Type B pancreatic cell (in vitro differentiated cells): ENCODE results near the gene NFKBIB. TPM values are rescaled to one million over a fixed set of nuclear protein-coding genes. Genes with fewer than 3 reads are reported as not detected.
"Not testable (repeated sequence)": the region's sequence is repeated elsewhere in the genome, so short reads cannot be mapped to it uniquely, and the experiment has no call there.

Experiments
- DNase-seq: peaks from one replicate; pipeline ENCODE4 v3.0.0; 2021; ENCODE audit warnings: mixed read lengths; ENCODE audit not compliant: unreplicated experiment; ENCODE audit errors: extremely low spot score
- H3K27ac Mint-ChIP-seq: 2 replicates; pipeline ENCODE4 v1.8.0; 2021; ENCODE audit warnings: mild to moderate bottlenecking, mixed read lengths
- H3K27me3 Mint-ChIP-seq: 2 replicates; pipeline ENCODE4 v1.8.0; 2021; ENCODE audit warnings: mixed read lengths
- H3K36me3 Mint-ChIP-seq: 2 replicates; pipeline ENCODE4 v1.8.0; 2021; ENCODE audit warnings: mixed read lengths
- H3K4me1 Mint-ChIP-seq: one replicate; pipeline ENCODE4 v1.8.0; 2021; ENCODE audit warnings: mixed read lengths; ENCODE audit not compliant: unreplicated experiment
- H3K4me3 Mint-ChIP-seq: 2 replicates; pipeline ENCODE4 v1.8.0; 2021; ENCODE audit warnings: mild to moderate bottlenecking, mixed read lengths
- H3K9me3 Mint-ChIP-seq: 2 replicates; pipeline ENCODE4 v1.8.0; 2021; ENCODE audit warnings: mixed read lengths
- total RNA-seq: library from RNA; stranded (reverse); gene quantifications from 2 replicates; pipeline ENCODE4 v1.2.1, GENCODE V29; 2021; ENCODE audit warnings: low replicate concordance
- TF ChIP-seq, protein P1 (sequence below): fragments of 200-600 bp; sonication (generic); conservative IDR thresholded peaks from 2 replicates; pipeline ENCODE4 v1.5.0; 2021; ENCODE audit warnings: antibody characterized with exemption, mild to moderate bottlenecking

NFKBIB gene
- total RNA-seq, 1 donor from 2014 or later = 13.7 TPM

GRCh38 chr19:38870612-38871011 lies 29.2 kb upstream of the NFKBIB start:
- DNase-seq = no peak
- no peak overlapping the region for H3K27ac Mint-ChIP-seq
- TF ChIP-seq, protein P1, sequence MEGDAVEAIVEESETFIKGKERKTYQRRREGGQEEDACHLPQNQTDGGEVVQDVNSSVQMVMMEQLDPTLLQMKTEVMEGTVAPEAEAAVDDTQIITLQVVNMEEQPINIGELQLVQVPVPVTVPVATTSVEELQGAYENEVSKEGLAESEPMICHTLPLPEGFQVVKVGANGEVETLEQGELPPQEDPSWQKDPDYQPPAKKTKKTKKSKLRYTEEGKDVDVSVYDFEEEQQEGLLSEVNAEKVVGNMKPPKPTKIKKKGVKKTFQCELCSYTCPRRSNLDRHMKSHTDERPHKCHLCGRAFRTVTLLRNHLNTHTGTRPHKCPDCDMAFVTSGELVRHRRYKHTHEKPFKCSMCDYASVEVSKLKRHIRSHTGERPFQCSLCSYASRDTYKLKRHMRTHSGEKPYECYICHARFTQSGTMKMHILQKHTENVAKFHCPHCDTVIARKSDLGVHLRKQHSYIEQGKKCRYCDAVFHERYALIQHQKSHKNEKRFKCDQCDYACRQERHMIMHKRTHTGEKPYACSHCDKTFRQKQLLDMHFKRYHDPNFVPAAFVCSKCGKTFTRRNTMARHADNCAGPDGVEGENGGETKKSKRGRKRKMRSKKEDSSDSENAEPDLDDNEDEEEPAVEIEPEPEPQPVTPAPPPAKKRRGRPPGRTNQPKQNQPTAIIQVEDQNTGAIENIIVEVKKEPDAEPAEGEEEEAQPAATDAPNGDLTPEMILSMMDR = no peak
- peaks cover 4% of the 10 kb centered on the region for H3K27me3 Mint-ChIP-seq
- no peak overlapping the region for H3K4me3 Mint-ChIP-seq
- no peaks in the 10 kb centered on the region for H3K9me3 Mint-ChIP-seq
- no peaks in the 10 kb centered on the region for H3K36me3 Mint-ChIP-seq
- peaks cover 4% of the 10 kb centered on the region for H3K4me1 Mint-ChIP-seq

- H3K27ac Mint-ChIP-seq, H3K4me3 Mint-ChIP-seq, H3K9me3 Mint-ChIP-seq, H3K4me1 Mint-ChIP-seq, DNase-seq, H3K27me3 Mint-ChIP-seq, H3K36me3 Mint-ChIP-seq: not testable (repeated sequence)
Observed at GRCh38 chr19:38873400-38873799, 26.4 kb upstream of the NFKBIB start.

GRCh38 chr19:38875656-38876395 lies 23.9 kb upstream of the NFKBIB start:
- TF ChIP-seq, protein P1 = no peak
- Mint-ChIP-seq H3K9me3 (no peaks in the 10 kb centered on the region), H3K27ac (no peak overlapping the region), H3K36me3 (no peaks in the 10 kb centered on the region), H3K4me1 (peaks cover 4% of the 10 kb centered on the region), H3K27me3 (no peaks in the 10 kb centered on the region), H3K4me3 (no peak overlapping the region)
- DNase-seq = no peak

DNA sequence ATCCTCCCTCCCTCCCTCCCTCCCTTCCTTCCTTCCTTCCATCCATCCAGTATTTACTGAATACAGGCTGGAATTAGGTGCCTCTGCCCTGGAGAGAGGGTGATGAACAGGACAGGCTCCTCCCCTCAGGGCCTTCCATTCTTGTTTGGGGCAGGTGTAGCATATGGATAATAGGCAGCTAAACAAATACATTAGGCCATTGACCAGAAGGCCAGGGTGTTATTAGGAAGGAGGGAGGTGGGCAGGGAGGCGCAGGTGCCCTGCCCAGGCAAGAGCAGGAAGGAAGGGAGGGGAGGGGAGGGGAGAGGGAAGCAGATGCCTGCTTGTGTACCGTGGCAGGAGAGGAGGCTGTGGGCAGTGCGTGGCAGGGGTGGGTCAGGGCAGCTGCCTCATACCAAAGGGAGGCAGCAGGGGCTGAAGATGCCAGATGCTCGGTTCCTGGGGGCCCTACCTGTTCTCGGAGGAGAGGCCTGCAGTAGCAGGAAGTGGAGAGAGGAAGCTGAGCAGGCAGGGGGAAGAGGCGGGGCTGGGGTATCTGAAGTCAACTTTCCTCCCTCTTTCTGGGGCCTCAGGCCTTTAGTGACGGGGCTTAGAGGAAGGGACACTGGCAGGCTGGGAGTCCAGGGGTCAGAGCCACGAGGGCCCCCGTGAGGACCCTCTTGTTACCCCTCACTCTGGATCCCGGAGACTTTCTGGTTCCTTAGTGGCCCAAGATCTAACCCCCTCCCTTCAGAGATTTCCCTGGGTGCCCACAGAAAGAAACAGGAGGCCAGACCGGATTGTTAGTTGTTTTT lies 21.8 kb upstream of the NFKBIB start, which contains the start of gene RINL:
Gene RINL (minus strand): TSS at position 495 of the 794 bp plus-strand sequence. CDS start 1,533 bp downstream, outside the sequence.
- Mint-ChIP-seq H3K27me3 (no peaks in the 10 kb centered on the region), H3K36me3 (no peaks in the 10 kb centered on the region), H3K4me3 (no peak within 1 kb of the TSS), H3K4me1 (peaks cover 4% of the 10 kb centered on the region), H3K27ac (peak within 1 kb of the TSS; percentile 15), H3K9me3 (no peaks in the 10 kb centered on the region)
- TF ChIP-seq, protein P1 = no peak
- no peak for DNase-seq

DNA sequence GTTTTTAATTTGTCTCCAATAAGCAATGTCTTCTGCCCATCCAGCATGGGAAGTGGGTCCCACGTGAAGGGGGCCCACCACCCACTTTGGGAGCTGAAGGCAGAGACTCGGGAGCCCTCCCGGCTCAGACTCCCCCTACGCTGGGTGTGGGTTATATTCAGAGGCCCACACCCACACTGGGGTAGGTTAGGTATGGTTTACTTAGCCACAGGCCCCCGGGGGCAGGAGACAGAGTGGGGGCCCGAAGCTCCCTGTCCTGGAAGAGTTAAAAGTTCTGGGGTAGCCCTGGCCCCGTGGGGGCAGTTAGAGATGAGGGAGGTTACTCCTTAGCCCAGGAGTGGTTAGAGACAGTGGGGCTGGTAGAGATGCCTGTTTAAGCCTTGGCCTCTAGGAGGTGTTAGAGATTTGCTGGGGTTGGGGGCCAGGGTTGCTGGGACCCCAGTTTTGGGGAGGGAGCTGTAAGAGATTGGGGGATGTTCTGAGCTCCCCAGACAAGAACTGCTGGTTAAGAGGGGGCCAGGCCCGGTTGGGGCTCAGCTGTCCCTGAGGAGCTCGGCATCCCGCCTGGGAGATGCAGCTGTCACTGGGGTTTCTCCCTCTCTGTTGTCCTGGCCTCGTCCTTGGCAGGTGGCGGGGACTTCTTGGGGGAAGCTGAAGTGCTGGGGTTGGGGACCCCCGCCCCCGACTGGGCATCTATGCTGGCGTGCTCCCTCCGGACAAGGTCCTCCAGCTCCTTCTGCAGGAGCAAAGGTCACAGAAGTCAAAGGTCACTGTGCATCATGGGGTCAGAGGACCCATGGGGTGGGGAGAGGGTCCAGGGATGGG lies 21.0 kb upstream of the NFKBIB start:
- H3K27ac Mint-ChIP-seq = peak overlapping the region; percentile 15
- H3K9me3 Mint-ChIP-seq = no peaks in the 10 kb centered on the region
- TF ChIP-seq, protein P1 = no peak
- no peak for DNase-seq
- no peak overlapping the region for H3K4me3 Mint-ChIP-seq
- H3K27me3 Mint-ChIP-seq = no peaks in the 10 kb centered on the region
- no peaks in the 10 kb centered on the region for H3K36me3 Mint-ChIP-seq
- peaks cover 4% of the 10 kb centered on the region for H3K4me1 Mint-ChIP-seq
